Measurements from ENCODE around the gene SELPLG. TPM values are rescaled to one million over a fixed set of nuclear protein-coding genes. Genes with fewer than 3 reads are reported as not detected.

Gene SELPLG
- total RNA-seq, 1 experiment from 2014 or later = 1.1 TPM

DNA sequence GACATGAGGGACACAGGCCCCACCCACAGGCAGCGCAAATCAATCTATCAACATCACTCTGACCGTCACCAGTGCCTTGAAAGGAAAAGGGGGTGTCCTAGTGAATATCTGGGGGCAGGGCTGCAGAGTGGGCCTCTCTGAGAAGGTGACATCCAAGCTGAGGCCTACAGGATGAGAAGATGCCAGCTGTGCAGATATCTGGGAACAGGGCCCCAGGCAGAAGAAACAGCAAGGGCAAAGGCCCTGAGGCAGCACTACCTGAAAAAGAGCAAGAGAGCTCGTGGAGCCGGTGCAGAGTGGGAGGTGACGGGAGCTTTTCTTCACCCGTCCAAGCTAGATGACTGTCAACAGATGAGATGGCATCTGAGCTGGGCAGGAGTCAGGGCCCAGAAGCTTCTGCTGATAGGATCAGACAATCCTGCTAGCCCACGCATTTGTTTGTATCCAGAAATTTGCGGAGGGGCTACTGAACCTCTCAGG is 23.3 kb downstream of the SELPLG start:
- no peak for DNase-seq (ENCODE audit: low spot score)
- in situ Hi-C loops (cut with HindIII; ENCODE audit: low sequenced_read_pairs) = no loop called here

GRCh38 chr12:108609537-108610335 is 24.0 kb downstream of the SELPLG start:
- DNase-seq (ENCODE audit: low spot score) = no peak
- in situ Hi-C loops (cut with HindIII; ENCODE audit: low sequenced_read_pairs) = no loop called here

DNA sequence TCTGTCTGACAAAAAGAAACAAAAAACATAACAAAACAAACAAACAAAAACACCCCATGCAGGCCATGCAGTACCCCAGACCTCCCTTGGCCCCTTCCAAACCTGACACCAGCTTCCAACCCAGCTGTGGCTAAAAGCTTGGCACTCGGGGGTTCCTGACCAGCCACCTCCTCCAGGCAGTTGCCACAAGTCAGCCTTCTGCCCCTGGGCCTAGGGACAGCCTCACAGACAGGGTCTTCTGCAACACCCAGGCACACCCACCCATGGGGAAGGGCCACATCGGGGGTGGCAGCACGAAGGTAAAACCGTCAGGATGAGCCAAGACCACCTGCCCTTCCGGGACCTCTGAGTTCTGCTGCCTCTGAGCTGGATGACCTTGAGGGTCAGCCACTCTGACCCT is 25.1 kb downstream of the SELPLG start:
- no peak for DNase-seq (ENCODE audit: low spot score)
- in situ Hi-C loops (cut with HindIII; ENCODE audit: low sequenced_read_pairs) = no loop called here

GRCh38 chr12:108607981-108608600 is 25.6 kb downstream of the SELPLG start:
- in situ Hi-C loops (cut with HindIII; ENCODE audit: low sequenced_read_pairs) = no loop called here

GRCh38 chr12:108606492-108606891 is 27.2 kb downstream of the SELPLG start:
- no peak for DNase-seq (ENCODE audit: low spot score)
- in situ Hi-C loops (cut with HindIII; ENCODE audit: low sequenced_read_pairs) = no loop called here

More at GRCh38 chr12:108607981-108608600, 25.6 kb downstream of the SELPLG start:
- DNase-seq (ENCODE audit: low spot score) = no peak

- no peak for DNase-seq (ENCODE audit: low spot score)
- in situ Hi-C loops (cut with HindIII; ENCODE audit: low sequenced_read_pairs) = no loop called here
These were observed 27.8 kb downstream of the SELPLG start for GRCh38 chr12:108605690-108606406.

DNA sequence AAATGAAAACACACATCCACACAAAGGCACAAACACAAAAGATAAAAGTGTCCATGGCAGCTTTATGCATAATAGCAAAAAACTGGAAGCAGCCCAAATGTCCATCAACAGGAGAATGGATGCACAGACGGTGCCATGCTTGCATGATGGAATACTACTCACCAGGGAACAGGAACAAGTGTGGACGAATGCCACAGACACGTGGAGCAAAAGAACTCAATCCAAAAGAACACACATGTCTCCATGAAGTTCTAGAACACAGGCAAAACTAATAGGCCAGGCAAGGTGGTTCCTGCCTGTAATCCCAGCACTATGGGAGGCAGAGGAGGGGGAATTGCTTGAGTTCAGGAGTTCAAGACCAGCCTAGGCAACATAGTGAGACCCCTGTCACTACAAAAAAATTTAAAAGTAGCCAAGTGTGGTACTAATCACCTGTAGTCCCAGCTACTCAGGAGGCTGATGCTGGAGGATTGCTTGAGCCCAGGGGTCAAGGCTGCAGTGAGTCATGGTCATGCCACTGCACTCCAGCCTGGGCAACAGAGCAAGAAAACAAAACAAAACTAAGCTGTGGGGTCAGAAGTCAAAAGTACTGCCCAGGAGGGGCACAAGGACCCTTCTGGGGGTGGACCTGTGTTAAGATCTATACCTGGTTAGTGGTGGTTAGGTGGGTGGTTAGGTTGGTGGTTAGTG is 28.5 kb downstream of the SELPLG start:
- no peak for DNase-seq (ENCODE audit: low spot score)
- in situ Hi-C loops (cut with HindIII; ENCODE audit: low sequenced_read_pairs) = no loop called here

- no peak for DNase-seq (ENCODE audit: low spot score)
- in situ Hi-C loops (cut with HindIII; ENCODE audit: low sequenced_read_pairs) = no loop called here
These were observed 29.3 kb downstream of the SELPLG start for GRCh38 chr12:108604208-108604941.

- DNase-seq (ENCODE audit: low spot score) = no peak
- in situ Hi-C loops (cut with HindIII; ENCODE audit: low sequenced_read_pairs) = no loop called here
These were observed 30.0 kb downstream of the SELPLG start for GRCh38 chr12:108603743-108604142.

DNA sequence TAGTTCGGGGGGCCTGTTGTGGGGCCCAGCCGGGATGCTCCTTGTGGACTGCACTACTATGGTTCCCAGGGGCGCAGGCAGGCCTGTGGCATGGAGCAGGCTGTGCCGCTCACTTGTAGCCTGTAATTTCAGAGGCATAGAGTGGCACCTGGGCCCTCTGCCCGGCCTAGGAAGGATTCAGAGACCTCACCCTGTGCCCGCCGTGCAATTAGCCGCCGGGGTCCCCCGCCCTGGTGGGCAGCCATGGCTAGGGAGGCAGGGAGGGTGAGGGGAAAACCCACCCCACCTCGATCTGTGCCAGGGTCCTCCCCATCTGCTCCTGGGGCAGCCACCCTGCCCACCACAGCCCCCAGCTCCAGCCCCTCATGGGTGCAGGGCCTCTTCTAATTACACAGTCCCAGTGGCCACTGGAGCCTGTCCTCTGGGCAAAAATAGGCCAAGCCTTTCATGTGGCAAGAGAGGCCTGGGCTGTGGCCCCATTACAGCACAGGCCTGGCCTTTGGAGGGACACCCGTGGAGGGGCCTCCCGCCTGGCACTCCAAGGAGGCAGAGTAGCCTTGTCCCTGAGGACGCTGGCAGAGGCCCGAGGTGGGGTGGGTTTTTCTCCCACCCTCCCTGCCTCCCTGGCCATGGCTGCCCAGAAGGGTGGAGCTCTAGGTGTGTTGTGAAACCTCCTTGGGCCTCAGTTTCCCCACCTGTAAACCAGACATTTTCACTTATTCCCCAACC is 30.6 kb downstream of the SELPLG start:
- in situ Hi-C loops (cut with HindIII; ENCODE audit: low sequenced_read_pairs) = no loop called here
- DNase-seq (ENCODE audit: low spot score) = no peak

DNA sequence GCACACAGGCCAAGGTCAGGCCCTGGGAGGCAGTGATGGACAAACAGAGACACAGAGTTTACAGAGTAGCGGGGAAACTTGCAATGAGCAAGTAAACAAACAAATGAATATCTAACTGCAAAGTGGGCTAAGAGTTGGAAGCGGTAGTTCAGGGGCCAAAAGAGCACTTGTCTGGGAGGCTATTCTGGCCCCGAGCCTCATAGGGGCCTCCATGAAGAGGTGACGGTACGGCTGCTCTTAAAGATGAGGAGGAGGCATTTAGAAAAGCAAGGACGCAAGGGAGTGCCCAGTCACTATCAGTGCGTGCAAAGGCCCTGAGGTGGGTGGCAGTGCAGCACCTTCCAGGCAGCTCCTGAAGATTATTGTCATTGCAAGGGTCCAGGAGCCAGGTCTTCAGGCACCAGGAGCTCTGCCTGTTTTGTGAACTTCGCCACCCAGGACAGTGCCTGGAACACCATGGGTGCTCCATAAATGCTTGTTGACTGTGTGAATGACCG is 31.4 kb downstream of the SELPLG start:
- in situ Hi-C loops (cut with HindIII; ENCODE audit: low sequenced_read_pairs) = no loop called here

DNA sequence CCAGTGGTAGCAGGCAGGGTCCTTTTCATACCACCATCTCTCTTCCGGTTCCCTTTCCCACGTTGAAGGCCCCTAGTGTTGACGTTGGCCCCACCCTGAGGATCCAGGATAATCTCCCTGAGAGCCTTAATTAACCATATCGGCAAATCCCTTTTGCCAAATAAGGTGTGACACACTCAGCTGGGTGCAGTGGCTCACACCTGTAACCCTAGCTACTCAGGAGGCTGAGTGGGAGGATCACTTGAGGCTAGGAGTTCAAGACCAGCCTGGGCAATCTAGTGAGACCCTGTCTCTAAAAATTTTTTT is 33.0 kb downstream of the SELPLG start:
- no peak for DNase-seq (ENCODE audit: low spot score)
- in situ Hi-C loops (cut with HindIII; ENCODE audit: low sequenced_read_pairs) = no loop called here

More for the DNA sequence above, 31.4 kb downstream of the SELPLG start:
- DNase-seq (ENCODE audit: low spot score) = no peak

- no peak for DNase-seq (ENCODE audit: low spot score)
- in situ Hi-C loops (cut with HindIII; ENCODE audit: low sequenced_read_pairs) = no loop called here
These were observed 33.6 kb downstream of the SELPLG start for GRCh38 chr12:108599948-108600701.

DNA sequence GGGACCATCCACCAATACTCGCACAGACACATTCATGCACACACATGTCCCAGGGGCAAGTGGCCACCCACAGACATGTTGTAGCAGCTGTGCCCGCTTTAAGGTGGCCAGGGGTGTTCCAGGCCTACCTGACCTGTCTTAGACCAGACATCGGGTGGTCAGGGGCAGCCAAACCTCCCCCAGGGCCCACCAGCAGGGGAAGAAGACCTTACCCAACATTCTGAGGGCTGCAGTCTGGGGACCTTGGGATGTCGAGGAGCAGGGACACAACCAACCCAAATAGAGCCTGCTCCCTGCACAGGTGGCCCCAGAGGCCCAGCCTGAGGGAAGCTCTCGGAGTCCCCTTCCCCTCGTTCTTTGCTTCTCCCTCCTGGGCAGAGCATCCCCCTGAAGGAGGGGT is 34.2 kb downstream of the SELPLG start:
- in situ Hi-C loops (cut with HindIII; ENCODE audit: low sequenced_read_pairs) = no loop called here
- DNase-seq (ENCODE audit: low spot score) = no peak

DNA sequence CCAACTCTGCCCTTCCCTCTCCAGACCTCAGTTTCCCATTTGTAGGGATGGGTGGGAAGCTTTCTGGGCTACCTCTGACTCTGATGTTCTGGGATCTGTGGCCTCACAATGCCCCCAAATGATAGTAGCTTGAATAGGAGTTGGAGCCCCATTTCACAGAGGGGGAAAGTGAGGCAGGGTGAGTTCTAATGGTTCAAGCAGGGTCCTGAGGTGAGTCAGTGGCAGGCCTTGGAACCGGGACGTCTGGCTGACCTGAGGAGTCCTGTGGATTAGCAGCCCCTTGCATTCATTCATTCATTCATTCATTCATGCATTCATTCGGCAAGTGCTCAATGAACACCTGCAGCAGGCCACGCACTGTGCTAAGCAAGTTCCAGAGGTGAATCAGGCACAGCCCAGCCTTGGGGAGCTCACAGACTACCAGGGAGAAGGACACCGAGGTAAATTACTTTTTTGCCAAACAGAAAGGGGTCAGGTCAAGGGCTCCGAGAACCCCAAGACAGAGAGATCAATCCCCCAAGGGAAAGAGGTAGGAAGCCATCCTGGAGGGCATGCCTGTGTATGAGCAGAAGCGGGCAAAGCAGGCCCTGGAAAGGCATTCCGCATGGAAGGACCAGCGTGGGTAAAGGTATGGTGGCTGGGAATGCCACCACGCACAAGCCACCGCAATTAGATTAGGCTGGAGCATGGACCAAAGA is 35.0 kb downstream of the SELPLG start:
- in situ Hi-C loops (cut with HindIII; ENCODE audit: low sequenced_read_pairs) = no loop called here
- DNase-seq (ENCODE audit: low spot score) = no peak

DNA sequence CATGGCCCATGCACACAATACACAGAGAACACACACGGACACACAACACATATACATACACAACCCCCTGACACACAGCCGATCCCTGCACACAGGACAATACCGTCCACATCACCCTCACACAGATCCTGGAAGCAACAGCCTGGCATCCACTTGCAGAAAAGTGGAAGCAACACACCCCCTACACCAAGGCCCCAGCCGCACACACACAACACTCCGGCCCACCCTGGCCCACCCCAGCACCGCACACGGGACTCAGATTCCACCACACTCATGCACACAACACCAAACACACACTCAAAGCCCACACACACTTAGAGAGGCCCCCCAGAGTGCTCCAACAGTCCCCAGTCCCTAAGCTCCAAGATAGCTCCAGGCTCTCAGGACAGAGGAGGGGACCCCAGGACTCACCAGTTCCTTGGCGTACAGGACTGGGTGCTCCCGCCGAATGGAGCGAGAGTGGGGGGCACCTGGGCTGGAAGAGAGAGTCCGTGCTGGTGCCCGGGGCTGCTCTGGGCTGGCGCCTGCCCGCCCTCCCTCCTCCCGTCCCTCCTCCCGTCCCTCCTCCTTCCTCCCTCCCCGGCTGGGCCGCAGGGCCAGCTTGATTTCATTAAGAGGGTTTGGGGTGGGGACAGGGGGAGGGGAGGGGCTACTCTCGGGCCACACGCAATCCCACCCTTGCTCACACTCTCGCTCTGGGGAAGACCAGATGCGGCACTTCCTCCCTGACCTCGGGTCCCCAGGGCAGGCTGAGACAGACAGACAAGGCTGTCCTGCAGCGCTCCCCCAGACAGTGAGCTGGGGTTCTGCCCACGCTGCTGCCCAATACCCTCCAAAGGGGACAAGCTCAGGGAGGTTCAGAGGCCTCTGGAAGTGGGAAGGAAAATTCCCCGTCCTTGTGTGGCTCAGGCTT is 35.9 kb downstream of the SELPLG start, which contains the start of gene TMEM119:
Gene TMEM119 (minus strand): TSS at position 526 of the 913 bp plus-strand sequence. CDS start 5,701 bp downstream, outside the sequence.
- in situ Hi-C loops (cut with HindIII; ENCODE audit: low sequenced_read_pairs) = no loop called here
- no peak for DNase-seq (ENCODE audit: low spot score)

Measured in G401 (cell line).